Measurements from ENCODE around the gene ISLR.

DNA sequence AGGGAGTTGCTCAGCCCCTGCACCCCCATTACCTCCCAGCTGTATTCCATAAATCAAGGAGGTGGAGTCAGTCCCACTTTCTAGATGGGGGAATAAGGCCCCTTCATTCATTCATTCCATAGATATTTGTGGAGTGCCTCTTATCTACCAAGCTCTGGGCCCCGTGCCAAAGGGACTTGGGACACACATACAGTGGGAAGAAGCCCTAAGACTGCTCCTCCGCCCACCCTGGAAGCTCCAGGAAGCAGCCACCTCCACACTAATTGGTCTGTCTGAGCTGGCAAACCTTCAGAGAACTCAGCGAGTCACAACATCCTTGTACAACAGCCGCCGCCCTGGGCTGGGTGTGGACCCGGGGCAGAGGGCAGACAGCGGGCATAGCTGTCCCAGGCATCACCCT is 22.7 kb downstream of the ISLR start:
- TF ChIP-seq EP300 (conservative IDR thresholded peaks at IDR 0.05; ENCODE audit: poor library complexity, severe bottlenecking) = no peak
- TF ChIP-seq, protein P1, sequence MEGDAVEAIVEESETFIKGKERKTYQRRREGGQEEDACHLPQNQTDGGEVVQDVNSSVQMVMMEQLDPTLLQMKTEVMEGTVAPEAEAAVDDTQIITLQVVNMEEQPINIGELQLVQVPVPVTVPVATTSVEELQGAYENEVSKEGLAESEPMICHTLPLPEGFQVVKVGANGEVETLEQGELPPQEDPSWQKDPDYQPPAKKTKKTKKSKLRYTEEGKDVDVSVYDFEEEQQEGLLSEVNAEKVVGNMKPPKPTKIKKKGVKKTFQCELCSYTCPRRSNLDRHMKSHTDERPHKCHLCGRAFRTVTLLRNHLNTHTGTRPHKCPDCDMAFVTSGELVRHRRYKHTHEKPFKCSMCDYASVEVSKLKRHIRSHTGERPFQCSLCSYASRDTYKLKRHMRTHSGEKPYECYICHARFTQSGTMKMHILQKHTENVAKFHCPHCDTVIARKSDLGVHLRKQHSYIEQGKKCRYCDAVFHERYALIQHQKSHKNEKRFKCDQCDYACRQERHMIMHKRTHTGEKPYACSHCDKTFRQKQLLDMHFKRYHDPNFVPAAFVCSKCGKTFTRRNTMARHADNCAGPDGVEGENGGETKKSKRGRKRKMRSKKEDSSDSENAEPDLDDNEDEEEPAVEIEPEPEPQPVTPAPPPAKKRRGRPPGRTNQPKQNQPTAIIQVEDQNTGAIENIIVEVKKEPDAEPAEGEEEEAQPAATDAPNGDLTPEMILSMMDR (IDR thresholded peaks at IDR 0.05; ENCODE audit: poor library complexity, severe bottlenecking) = no peak
- TF ChIP-seq, protein P2, sequence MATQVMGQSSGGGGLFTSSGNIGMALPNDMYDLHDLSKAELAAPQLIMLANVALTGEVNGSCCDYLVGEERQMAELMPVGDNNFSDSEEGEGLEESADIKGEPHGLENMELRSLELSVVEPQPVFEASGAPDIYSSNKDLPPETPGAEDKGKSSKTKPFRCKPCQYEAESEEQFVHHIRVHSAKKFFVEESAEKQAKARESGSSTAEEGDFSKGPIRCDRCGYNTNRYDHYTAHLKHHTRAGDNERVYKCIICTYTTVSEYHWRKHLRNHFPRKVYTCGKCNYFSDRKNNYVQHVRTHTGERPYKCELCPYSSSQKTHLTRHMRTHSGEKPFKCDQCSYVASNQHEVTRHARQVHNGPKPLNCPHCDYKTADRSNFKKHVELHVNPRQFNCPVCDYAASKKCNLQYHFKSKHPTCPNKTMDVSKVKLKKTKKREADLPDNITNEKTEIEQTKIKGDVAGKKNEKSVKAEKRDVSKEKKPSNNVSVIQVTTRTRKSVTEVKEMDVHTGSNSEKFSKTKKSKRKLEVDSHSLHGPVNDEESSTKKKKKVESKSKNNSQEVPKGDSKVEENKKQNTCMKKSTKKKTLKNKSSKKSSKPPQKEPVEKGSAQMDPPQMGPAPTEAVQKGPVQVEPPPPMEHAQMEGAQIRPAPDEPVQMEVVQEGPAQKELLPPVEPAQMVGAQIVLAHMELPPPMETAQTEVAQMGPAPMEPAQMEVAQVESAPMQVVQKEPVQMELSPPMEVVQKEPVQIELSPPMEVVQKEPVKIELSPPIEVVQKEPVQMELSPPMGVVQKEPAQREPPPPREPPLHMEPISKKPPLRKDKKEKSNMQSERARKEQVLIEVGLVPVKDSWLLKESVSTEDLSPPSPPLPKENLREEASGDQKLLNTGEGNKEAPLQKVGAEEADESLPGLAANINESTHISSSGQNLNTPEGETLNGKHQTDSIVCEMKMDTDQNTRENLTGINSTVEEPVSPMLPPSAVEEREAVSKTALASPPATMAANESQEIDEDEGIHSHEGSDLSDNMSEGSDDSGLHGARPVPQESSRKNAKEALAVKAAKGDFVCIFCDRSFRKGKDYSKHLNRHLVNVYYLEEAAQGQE (IDR thresholded peaks at IDR 0.05; ENCODE audit: borderline replicate concordance) = no peak
- no peak for TF ChIP-seq EZH2 (IDR thresholded peaks at IDR 0.05; ENCODE audit: borderline replicate concordance, insufficient read depth, low read length, poor library complexity, severe bottlenecking)
- TF ChIP-seq POLR2AphosphoS5 (IDR thresholded peaks at IDR 0.05) = no peak

Measured in neural cell (in vitro differentiated cells).